Trophoblast cell (in vitro differentiated cells and primary cell): ENCODE data around the gene RSRP1.

Source experiments
- DNase-seq, 2 donors: peaks; one replicate each; pipeline ENCODE4 v3.0.0-alpha.2; 2016
- H2AFZ ChIP-seq: 2 replicates; pipeline ENCODE4 v1.6.1; 2013; ENCODE audit warnings: low read length, moderate library complexity, mild to moderate bottlenecking; ENCODE audit not compliant: insufficient read depth, poor library complexity
- H2AK5ac ChIP-seq: 2 replicates; pipeline ENCODE4 v1.6.1; 2013; ENCODE audit warnings: mild to moderate bottlenecking, low read length
- H2BK120ac ChIP-seq: 2 replicates; pipeline ENCODE4 v1.6.1; 2013; ENCODE audit warnings: low read length, mild to moderate bottlenecking, moderate library complexity; ENCODE audit not compliant: insufficient read depth, poor library complexity
- H2BK12ac ChIP-seq: 2 replicates; pipeline ENCODE4 v1.6.1; 2013; ENCODE audit warnings: mild to moderate bottlenecking, low read length, moderate library complexity
- H2BK5ac ChIP-seq: 2 replicates; pipeline ENCODE4 v1.6.1; 2013; ENCODE audit warnings: low read length, low read depth, moderate library complexity, mild to moderate bottlenecking; ENCODE audit not compliant: poor library complexity
- H3K14ac ChIP-seq: 2 replicates; pipeline ENCODE4 v1.6.1; 2013; ENCODE audit warnings: mild to moderate bottlenecking, low read length
- H3K18ac ChIP-seq: 2 replicates; pipeline ENCODE4 v1.6.1; 2013; ENCODE audit warnings: mild to moderate bottlenecking, low read length
- H3K23ac ChIP-seq: 2 replicates; pipeline ENCODE4 v1.6.1; 2013; ENCODE audit warnings: low read length
- H3K27ac ChIP-seq: 2 replicates; pipeline ENCODE4 v1.5.1; 2013; ENCODE audit warnings: low read depth, mild to moderate bottlenecking, inconsistent platforms, low read length, moderate library complexity
- H3K27me3 ChIP-seq: 2 replicates; pipeline ENCODE4 v1.6.1; 2013; ENCODE audit warnings: inconsistent platforms, mild to moderate bottlenecking, low read length, moderate library complexity; ENCODE audit not compliant: insufficient read depth
- H3K36me3 ChIP-seq, 2 experiments: 1 replicate in 1 of 2; 2 replicates in 1 of 2; pipeline ENCODE4 v1.6.1; 2013; ENCODE audit warnings: low read length in 2 of 2, mild to moderate bottlenecking in 2 of 2, moderate library complexity in 1 of 2; ENCODE audit not compliant: insufficient read depth in 2 of 2, control insufficient read depth in 1 of 2
- H3K4ac ChIP-seq: 2 replicates; pipeline ENCODE4 v1.6.1; 2013; ENCODE audit warnings: low read depth, mild to moderate bottlenecking, low read length, moderate library complexity
- H3K4me1 ChIP-seq, 2 experiments: 1 replicate in 1 of 2; 2 replicates in 1 of 2; pipeline ENCODE4 v1.6.1; 2013; ENCODE audit warnings: low read length in 2 of 2, mild to moderate bottlenecking in 2 of 2, moderate library complexity in 1 of 2; ENCODE audit not compliant: insufficient read depth in 2 of 2, control insufficient read depth in 1 of 2
- H3K4me2 ChIP-seq: 2 replicates; pipeline ENCODE4 v1.6.1; 2013; ENCODE audit warnings: inconsistent platforms, mild to moderate bottlenecking, low read length, moderate library complexity
- H3K4me3 ChIP-seq: 2 replicates; pipeline ENCODE4 v1.5.1; 2013; ENCODE audit warnings: mild to moderate bottlenecking, low read depth, low read length, inconsistent platforms
- H3K79me1 ChIP-seq: one replicate; pipeline ENCODE4 v1.6.1; 2013; ENCODE audit warnings: low read length
- H3K79me2 ChIP-seq: 2 replicates; pipeline ENCODE4 v1.6.1; 2013; ENCODE audit warnings: low read length, mild to moderate bottlenecking; ENCODE audit not compliant: control insufficient read depth, insufficient read depth, poor library complexity
- H3K9ac ChIP-seq: 2 replicates; pipeline ENCODE4 v1.6.1; 2013; ENCODE audit warnings: mild to moderate bottlenecking, low read length
- H3K9me3 ChIP-seq: 2 replicates; pipeline ENCODE4 v1.6.1; 2013; ENCODE audit warnings: low read depth, mild to moderate bottlenecking, control low read depth, inconsistent platforms, low read length; ENCODE audit not compliant: insufficient read depth
- H4K12ac ChIP-seq: 2 replicates; pipeline ENCODE4 v1.6.1; 2013; ENCODE audit warnings: low read depth, mild to moderate bottlenecking, low read length, moderate library complexity
- H4K8ac ChIP-seq: 2 replicates; pipeline ENCODE4 v1.6.1; 2013; ENCODE audit warnings: low read depth, mild to moderate bottlenecking, low read length, moderate library complexity
- H4K91ac ChIP-seq: one replicate; pipeline ENCODE4 v1.6.1; 2013; ENCODE audit warnings: low read depth, mild to moderate bottlenecking, low read length, moderate library complexity
- WGBS: extraction: QIAGEN DNeasy Blood & Tissue Kit; methylation state at CpG from one replicate; pipeline ENCODE4 v1.1.7; 2013; ENCODE audit warnings: missing lambda C conversion rate; ENCODE audit not compliant: insufficient read length, insufficient coverage; ENCODE audit errors: extremely low coverage; 5-methylcytosine and 5-hydroxymethylcytosine counted together

RSRP1 gene

GRCh38 chr1:25256578-25256965 lies 9.3 kb upstream of the RSRP1 start:
- no peak overlapping the region for H4K8ac ChIP-seq
- no peaks in the 10 kb centered on the region for H3K9me3 ChIP-seq
- H3K4me2 ChIP-seq = no peak overlapping the region
- H2AK5ac ChIP-seq = no peak overlapping the region
- no peak overlapping the region for H3K23ac ChIP-seq
- no peak overlapping the region for H3K14ac ChIP-seq
- H4K91ac ChIP-seq = no peak overlapping the region
- H3K79me2 ChIP-seq = no peaks in the 10 kb centered on the region
- H3K4me3 ChIP-seq = no peak overlapping the region
- H4K12ac ChIP-seq = no peak overlapping the region
- no peak overlapping the region for H3K27ac ChIP-seq
- peak; percentile 40 to 55 for DNase-seq
- H2BK12ac ChIP-seq = no peak overlapping the region
- WGBS = no CpG with 5 or more reads among the region's 5 CpGs
- H3K79me1 ChIP-seq = no peaks in the 10 kb centered on the region
- no peak overlapping the region for H2BK120ac ChIP-seq
- H3K27me3 ChIP-seq = no peaks in the 10 kb centered on the region
- H2AFZ ChIP-seq = no peak overlapping the region
- H3K9ac ChIP-seq = no peak overlapping the region
- no peaks in the 10 kb centered on the region for H3K4me1 ChIP-seq
- no peak overlapping the region for H3K4ac ChIP-seq
- H2BK5ac ChIP-seq = no peak overlapping the region
- no peaks in the 10 kb centered on the region for H3K36me3 ChIP-seq
- H3K18ac ChIP-seq = no peak overlapping the region

- Histone ChIP-seq H3K9ac (no peak overlapping the region), H4K8ac (no peak overlapping the region), H2BK5ac (no peak overlapping the region), H4K91ac (no peak overlapping the region), H3K79me1 (no peaks in the 10 kb centered on the region), H3K18ac (no peak overlapping the region), H2AFZ (no peak overlapping the region), H3K79me2 (no peaks in the 10 kb centered on the region), H4K12ac (no peak overlapping the region), H3K14ac (no peak overlapping the region), H3K4me3 (no peak overlapping the region), H2BK120ac (no peak overlapping the region), H3K4me2 (no peak overlapping the region), H3K36me3 (no peaks in the 10 kb centered on the region), H3K23ac (no peak overlapping the region), H2AK5ac (no peak overlapping the region), H3K27me3 (no peaks in the 10 kb centered on the region), H3K4ac (no peak overlapping the region), H2BK12ac (no peak overlapping the region), H3K4me1 (no peaks in the 10 kb centered on the region), H3K9me3 (no peaks in the 10 kb centered on the region), H3K27ac (no peak overlapping the region)
- peak; percentile 83 to 85 for DNase-seq
- no CpG with 5 or more reads among the region's 18 CpGs for WGBS
Measured at GRCh38 chr1:25255706-25256577, 8.7 kb upstream of the RSRP1 start.

GRCh38 chr1:25253911-25254310 lies 6.7 kb upstream of the RSRP1 start:
- no peak overlapping the region for H2BK120ac ChIP-seq
- DNase-seq = peak; percentile 60 to 81
- no peaks in the 10 kb centered on the region for H3K27me3 ChIP-seq
- no peak overlapping the region for H3K4me2 ChIP-seq
- H3K36me3 ChIP-seq = no peaks in the 10 kb centered on the region
- H4K12ac ChIP-seq = no peak overlapping the region
- no peak overlapping the region for H2AFZ ChIP-seq
- H3K18ac ChIP-seq = no peak overlapping the region
- WGBS = no CpG with 5 or more reads among the region's 2 CpGs
- no peak overlapping the region for H2BK5ac ChIP-seq
- no peak overlapping the region for H3K9ac ChIP-seq
- no peaks in the 10 kb centered on the region for H3K9me3 ChIP-seq
- no peak overlapping the region for H4K8ac ChIP-seq
- no peaks in the 10 kb centered on the region for H3K79me1 ChIP-seq
- H3K4ac ChIP-seq = no peak overlapping the region
- H2AK5ac ChIP-seq = no peak overlapping the region
- no peak overlapping the region for H3K23ac ChIP-seq
- H3K4me3 ChIP-seq = no peak overlapping the region
- no peak overlapping the region for H4K91ac ChIP-seq
- no peak overlapping the region for H3K14ac ChIP-seq
- no peaks in the 10 kb centered on the region for H3K79me2 ChIP-seq
- H3K27ac ChIP-seq = no peak overlapping the region
- no peaks in the 10 kb centered on the region for H3K4me1 ChIP-seq
- H2BK12ac ChIP-seq = no peak overlapping the region

- Histone ChIP-seq H3K27ac (peak overlapping the region; percentile 55), H2BK120ac (peak overlapping the region; percentile 68), H3K36me3 (peaks cover 10 to 12% of the 10 kb centered on the region in 2 experiments), H3K14ac (peak overlapping the region; percentile 79), H3K4me2 (peak overlapping the region; percentile 82), H3K18ac (peak overlapping the region; percentile 80), H3K4ac (peak overlapping the region; percentile 72), H2BK12ac (no peak overlapping the region), H3K9ac (peak overlapping the region; percentile 85), H2BK5ac (no peak overlapping the region), H4K12ac (peak overlapping the region; percentile 93), H4K8ac (peak overlapping the region; percentile 97), H2AK5ac (peak overlapping the region; percentile 68), H3K4me1 (peaks cover 0 to 2% of the 10 kb centered on the region in 2 experiments), H3K9me3 (peaks cover 2% of the 10 kb centered on the region), H3K79me1 (peaks cover 14% of the 10 kb centered on the region), H3K27me3 (no peaks in the 10 kb centered on the region), H2AFZ (peak overlapping the region; percentile 82), H3K4me3 (peak overlapping the region; percentile 96), H3K23ac (no peak overlapping the region), H4K91ac (peak overlapping the region; percentile 59), H3K79me2 (peaks cover 13% of the 10 kb centered on the region)
- WGBS = no CpG with 5 or more reads among the region's 30 CpGs
- no peak for DNase-seq
Measured at GRCh38 chr1:25247829-25248754, 838 bp upstream of the RSRP1 start.
